NCI-H2227 treated with DMSO at 0.1 percent for 48 hours (cell line): ENCODE measurements around the gene CERS5.

Experiments used
- DNase-seq: peaks from one replicate; lab custom pipeline; 2025; lab: John Stamatoyannopoulos, UW

Gene CERS5, protein sequence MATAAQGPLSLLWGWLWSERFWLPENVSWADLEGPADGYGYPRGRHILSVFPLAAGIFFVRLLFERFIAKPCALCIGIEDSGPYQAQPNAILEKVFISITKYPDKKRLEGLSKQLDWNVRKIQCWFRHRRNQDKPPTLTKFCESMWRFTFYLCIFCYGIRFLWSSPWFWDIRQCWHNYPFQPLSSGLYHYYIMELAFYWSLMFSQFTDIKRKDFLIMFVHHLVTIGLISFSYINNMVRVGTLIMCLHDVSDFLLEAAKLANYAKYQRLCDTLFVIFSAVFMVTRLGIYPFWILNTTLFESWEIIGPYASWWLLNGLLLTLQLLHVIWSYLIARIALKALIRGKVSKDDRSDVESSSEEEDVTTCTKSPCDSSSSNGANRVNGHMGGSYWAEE

DNA sequence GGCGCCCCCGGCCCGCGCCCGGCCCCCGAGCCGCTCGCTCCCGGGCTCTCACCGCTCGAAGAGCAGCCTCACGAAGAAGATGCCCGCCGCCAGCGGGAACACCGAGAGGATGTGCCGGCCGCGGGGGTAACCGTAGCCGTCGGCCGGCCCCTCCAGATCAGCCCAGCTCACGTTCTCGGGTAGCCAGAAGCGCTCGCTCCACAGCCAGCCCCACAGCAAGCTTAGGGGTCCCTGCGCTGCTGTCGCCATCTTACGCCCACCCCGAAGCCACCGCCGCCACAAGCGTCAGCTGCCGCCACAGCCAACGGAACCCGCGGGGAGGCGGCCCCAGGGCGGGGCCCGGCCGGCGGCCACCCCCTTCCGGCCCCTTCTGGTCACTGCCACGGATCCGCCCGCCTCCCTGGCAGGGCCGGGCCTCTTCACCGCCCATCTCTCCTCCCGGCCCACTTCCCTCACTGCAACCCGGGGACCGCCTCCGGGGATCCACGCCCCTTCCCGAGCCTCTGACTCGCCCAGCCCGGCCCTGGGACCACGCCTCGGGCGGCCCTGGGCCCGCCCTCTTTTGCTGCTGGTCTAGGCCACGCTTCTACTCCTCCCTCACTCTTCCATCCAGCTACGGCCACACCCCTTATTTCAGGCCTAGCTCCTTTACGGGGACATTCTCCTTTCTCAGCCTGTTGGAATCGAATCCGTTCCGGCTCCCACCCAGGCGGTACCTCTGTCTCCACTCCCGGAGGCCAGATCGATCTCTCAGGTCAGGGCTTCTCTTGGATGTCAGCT is at the start of gene CERS5:
Gene CERS5 (minus strand): TSS at position 321 of the 780 bp plus-strand sequence. CDS start 72 bp downstream, at position 249.
- DNase-seq = peak; percentile 93

DNA sequence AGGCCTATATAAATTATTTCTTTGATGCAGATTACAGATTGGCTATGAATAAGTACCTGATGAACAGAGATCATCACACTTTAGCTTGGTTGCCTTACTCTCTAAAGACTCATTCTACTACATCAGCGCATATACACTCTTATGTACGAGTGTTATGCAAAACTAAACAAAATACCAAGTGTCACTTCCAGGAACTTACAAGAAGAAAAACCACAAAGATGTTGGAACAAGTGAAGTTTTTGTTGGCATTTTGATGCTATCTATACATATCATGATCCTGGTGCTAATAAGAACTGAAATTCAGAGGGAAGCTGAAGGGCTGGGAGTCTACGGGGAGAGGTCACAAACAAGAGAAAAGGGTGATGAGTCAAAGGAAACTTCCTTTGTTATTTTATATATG is 47.9 kb upstream of the CERS5 start:
- no peak for DNase-seq

DNA sequence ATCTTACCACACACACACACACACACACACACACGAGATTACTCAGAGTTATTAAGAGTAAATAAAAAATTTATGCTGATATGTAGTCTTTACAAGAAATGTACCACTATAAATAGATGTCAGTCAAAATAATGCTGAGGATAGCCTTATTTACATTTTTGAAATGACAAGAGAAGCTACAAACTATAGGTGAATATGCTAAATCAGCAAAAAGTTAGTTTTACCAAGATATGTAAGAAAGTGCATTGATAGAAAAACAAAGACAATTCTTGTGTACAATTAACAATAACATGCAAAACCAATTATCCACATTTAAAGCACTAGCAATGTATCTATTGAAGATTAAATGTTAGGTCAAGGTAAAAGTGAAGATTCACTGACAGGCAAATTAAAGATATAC is 46.8 kb upstream of the CERS5 start:
- DNase-seq = no peak

DNA sequence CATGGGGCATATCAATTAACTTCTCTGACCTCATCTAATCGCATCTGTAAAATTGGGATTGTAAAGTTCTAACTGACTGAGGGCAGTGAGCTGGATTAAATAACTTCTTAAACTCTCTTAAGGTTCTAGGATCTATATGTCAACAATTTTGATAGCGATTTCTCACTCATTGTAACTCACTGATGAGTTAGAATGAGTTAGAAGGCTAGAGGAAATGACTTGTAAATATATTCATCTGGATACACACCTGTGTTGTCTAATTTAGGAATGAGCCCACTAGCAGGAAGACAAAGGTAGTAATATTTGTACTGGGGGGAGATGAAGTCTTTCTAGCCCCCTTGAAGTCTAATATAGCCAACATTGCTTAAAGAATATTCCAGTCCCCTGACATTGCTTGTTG is 46.3 kb upstream of the CERS5 start:
- no peak for DNase-seq

DNA sequence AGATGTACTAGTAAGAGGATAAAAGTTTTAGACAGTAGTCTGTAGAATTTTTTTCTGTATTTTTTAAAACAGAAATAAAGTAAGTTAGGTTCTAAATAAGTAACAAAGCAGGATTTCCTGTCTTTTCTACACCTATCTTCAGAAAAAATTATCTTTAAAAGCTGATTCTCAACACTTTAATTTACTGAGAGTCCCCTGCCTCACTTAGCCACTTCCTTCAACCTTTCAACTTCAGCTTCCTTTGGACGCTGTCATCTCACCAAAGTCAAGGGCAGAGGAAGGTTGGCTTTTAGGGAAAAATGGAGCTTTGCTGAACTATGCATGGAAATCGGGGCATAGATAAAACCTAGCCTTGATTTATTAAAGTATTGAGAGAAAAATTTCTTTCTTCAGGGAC is 44.9 kb upstream of the CERS5 start:
- DNase-seq = no peak

DNA sequence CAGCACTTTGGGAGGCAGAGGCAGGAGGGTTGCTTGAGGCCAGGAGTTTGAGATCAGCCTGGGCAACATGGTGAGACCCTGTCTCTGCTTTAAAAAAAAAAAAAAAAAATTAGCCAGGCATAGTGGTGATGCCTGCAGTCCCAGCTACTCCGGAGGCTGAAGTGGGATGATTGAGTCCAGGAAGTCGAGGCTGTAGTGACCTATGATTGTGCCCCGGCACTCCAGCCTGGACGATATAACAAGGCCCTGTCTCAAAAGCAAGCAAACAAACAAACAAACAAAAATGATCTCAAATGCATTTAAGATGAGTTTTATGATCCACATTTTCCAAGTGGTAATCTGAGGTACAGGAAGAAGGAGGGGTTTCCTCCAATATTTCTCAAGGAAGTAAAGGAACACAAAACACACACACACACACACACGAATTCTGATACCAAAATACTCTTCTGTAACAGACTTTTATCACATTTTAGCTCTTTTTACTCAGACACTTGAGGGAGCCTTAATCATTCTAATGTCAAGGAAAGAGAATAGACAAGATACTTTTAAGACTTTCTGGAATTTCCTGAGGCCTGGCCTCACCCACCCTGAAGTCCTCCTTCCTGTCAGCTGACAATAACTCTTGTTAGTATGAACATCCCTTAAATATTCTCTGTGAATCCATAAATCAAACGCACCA is 44.4 kb upstream of the CERS5 start:
- no peak for DNase-seq

DNA sequence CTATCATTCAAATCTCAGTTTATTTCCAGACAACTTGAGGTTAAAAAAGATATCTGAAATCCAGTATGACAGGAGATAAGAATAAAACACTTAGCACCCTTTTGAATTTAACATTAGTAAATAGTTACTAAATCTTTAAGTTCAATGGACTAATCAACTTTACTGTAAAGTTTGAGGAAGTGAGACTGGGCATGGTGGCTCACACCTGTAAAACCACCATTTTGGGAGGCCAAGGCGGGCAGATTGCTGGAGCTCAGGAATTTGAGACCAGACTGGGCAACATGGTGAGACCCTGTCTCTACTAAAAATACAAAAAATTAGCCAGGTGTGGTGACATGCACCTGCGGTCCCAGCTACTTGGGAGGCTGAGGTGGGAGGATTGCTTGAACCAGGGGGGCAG is 40.3 kb upstream of the CERS5 start:
- no peak for DNase-seq

DNA sequence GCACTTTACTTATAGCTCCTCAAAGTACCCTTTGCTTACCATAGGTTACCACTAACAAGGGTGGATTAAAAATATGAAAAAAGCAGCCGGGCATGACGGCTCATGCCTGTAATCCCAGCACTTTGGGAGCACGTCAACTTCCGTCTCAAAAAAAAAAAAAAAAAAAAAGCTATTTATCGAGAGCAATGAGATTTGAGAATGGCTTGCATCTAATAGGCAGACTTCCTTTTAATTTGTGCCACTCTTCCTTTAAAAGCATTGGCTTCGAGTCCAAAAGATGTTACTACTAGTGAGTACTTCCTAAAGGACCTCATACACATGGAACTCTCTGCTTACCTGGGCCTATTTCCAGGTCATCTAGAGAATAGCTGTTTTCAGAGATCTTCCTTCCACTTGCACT is 38.5 kb upstream of the CERS5 start:
- DNase-seq = no peak

DNA sequence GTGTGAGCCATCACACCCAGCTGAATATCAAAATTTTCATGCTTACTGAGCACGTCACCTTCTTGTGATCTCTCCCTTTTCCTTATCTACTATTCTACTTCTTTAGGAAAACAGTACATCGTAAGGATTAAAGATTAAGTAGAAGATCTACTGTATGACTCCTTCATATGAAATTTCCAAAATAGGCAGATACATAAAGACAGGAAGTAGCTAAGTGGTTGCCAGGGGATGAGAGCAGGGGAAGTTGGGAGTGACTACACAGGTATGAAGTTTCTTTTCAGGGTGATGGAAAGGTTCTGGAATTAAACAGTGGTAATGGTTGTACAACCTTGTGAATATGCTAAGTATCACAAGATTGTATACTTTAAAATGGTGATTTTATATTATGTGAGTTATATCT is 36.5 kb upstream of the CERS5 start:
- DNase-seq = no peak

DNA sequence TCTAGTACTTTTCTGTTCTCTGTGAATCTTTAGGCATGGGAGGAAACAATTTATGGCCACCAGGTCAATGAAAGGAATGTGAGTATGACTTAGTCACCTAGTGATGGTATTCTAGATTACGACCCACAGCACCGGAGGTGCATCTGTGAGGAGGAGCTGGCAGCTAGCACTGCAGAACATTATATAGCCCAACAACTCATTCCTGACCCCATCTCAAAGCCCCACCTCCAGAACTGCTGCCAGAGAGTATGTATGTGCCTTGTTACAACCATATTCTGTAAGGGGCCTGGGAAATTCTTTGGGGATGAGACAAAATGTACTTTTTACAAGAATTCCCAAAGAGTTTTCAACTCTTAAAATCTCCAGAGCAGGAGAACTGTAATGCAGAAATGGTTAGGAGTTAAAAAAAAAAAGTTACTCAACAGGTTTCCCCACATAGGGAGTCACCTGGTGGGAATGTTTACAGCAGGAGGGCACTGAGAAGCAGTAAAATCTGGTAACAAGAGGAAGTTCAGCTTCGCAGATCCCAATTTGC is 34.9 kb upstream of the CERS5 start:
- no peak for DNase-seq

DNA sequence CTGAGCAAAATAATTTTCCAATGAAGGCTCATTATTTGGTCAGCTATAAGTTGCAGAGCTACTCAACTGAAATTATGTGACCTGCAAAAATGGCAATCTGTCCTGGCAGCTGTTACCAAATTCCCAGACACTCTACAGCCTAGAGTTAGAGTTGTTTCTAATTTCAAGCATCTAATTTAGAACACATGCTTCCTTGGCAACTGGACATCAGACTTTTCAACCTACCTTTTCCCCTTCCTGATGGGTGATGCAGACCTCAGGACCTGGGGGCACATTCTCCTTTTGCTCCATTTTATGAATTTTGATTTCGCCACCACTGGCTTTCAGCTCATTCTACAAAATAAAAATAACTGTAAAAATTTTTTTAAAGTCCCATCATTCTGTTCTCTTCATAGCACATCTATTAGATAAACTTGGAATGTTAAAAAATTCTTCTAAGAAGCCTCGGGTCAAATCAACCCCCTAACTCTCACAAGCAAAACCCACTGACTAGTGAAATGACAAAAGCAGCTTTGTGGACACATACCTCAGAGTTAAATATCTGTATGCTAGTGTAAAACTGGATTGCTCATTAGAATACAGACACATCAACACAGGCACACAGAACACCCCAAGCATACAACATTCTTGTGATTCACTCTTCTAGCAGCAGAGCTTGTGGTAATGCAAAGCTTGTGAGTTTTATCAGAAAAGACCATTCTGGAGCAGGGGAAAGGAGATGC is 33.5 kb upstream of the CERS5 start:
- DNase-seq = no peak

DNA sequence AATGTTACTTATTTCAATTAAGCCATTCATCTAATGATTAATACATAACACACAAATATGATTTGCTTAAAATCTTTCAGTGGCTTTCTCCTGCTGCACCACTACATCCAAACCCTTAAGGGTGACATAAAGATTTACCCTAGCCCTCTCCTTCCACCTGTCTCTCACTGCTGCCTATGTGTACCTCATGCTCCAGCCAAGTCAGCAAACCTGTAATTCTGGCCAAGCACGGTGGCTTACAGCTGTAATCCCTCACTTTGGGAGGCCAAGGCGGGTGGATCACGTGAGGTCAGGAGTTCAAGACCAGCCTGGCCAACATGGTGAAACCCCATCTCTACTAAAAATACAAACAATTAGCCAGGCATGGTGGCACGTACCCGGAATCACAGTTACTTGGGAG is 31.7 kb upstream of the CERS5 start:
- no peak for DNase-seq

DNA sequence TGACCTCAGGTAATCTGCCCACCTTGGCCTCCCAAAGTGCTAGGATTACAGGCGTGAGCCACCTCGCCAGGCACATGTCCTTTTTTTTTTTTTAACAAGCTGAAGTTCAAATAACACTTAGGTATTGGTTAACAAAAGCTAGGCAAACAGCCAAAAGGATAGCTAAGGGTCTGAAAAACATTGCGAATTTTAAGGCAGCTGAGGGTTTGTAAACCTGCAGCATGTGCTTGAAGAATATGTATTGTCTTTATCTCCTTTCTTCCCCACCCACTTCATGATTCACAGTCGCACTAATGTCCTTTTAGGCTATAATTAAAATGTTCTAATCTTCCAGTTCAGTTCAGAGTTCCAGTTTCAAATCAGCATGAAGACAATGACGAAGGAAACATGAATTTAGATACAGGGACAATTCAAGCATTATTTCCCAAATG is 30.1 kb upstream of the CERS5 start:
- DNase-seq = no peak

DNA sequence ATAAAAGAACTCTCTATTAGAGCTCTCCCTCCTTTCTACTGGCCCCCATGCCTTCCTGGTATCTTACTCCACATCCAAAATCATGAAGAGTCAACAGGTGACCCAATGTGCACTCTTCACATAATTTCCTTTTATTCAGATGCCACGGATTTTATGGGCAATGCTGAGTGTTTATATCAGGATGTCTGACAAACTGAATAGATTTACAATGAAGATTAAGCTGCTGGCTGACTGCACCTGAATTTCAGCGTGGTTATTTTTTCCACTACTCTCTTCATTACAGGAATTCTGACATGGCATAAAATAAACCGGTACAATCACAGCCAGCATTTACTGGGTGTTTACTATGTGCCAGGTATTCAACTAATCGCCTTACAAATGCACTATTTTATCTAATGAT is 29.4 kb upstream of the CERS5 start:
- no peak for DNase-seq

DNA sequence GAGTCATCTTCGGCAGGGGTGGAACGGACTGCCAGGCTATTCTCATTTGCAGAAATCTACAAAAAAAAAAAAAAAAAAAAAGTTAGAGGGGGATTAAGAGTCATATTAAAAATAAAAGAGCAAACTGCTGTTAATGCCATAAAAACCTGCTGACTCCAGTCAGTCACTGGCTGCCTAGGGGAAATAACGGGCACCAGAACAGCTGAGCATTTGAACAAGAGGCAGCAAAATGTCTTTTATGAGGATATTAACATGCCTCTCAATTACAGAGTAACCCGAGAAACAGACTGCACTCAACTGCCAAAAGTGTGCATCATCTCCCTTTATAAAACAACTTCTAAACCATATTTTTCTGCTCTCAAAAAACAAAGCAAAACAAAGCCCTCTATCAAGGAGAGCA is 28.7 kb upstream of the CERS5 start:
- DNase-seq = no peak

DNA sequence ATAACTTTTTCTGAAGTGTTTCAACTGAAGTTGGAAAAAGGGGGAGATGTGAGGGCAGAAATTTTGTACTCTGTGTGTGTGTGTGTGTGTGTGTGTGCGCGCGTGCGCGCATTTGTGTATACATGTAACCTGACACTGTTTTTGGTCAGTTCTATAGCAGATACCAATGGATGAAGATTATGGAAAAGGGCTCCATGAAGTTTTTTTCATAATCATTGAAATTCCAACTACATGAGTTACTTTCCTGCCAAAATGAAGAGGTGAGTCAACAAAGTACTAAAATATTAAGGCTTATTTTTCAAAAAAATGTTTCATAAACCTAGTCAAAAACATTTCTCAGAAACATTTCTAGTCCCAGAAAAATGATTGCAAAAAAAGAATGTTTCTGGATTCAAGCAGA is 25.7 kb upstream of the CERS5 start:
- no peak for DNase-seq

DNA sequence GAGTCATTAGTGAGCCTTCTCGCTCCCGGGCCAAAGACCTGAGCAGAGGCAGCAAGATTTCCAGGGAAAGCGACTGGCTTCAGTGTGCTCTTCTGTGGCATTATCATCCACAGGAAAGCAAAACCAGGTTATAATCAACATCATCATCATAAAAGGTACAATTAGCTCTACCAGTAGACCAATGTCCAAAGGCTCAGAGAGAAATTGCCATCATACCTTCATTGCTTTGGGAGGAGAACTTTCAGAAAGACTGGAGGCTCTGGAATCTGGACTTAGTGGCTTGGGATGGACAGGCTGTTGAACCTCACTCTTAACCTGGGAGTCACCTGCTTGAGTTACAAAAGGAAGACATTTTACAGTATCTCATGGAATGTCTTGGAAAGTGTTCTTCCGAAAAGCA is 25.1 kb upstream of the CERS5 start:
- DNase-seq = no peak

DNA sequence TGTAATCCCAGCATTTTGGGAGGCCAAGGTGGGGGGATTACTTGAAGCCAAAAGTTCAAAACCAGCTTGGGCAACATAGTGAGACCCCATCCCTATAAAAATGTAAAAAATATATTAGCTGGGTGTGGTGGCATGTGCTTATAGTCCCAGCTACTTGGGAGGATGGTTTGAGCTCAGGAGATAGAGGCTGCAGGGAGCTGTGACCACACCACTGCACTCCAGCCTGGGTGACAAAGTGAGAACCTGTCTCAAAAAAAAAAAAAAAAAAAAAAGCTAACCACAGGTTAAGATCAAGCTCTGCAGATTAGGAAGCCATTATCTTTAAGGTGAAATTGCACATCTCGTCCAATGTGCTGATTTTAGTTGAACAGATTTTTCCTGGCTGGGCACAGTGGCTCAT is 23.7 kb upstream of the CERS5 start:
- DNase-seq = no peak

DNA sequence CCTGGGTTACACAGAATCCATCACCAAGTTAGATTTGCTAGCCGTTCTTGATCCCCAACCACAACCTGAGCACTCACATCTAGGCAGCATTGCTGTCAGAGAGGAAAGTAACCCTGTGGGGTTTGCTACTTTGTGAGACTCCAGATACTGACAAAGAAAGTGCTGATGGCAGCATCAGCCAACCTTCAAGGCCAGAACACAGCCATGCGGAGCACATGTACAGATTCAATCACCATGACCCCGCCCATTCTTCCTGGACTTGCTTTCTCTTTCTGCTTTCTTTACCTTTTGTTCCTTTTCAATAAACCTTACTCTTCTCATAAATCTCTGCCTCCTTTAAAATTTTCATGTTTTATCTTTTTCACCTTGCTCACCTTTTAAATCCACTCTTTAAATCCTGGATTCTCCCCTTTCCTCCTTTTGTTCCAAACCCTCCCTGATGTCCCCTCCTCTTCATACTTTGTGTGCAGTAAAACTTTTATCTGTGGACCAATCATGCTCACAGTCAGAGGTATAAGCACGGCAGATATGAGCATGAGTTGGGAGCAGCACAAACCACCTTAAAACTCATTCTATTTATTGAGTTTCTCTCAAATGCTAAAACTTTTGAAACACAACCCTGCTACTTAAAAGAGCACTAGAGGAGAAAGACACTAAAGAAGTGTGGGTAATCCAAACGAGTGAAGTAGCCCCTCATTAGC is 21.9 kb upstream of the CERS5 start:
- no peak for DNase-seq

DNA sequence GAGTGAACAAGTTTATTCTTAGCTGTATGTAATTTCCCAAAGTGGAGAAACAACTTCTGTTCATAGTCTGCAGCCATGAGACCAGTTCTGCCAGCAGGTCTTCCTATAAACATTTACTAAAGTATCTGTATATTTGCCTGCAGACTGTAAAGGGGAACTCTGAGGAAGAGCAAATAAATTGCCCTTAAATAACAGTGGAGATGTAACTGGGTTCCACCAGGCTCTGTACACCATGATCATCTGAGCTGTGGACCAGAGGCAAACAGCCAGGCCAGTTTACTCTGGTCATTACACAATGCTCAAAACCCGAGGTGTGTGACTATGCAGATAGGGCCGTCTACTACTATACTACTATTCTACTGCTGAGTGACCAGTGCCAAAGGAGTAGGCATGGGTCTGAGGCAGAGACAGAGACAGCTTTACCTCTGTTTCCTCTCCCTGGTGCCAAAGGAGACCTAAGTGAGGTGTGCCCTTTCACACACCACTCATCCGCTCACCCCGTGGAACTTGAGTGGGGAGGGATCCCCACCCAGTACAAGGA is 21.1 kb upstream of the CERS5 start:
- DNase-seq = no peak
